ENCODE results near the gene FAM83G. TPM values are rescaled to one million over a fixed set of nuclear protein-coding genes. Genes with fewer than 3 reads are reported as not detected.
A peak's percentile ranks its signal among the peaks of the same experiment; 100 is the strongest.

The FAM83G gene
- total RNA-seq, 1 experiment from 2014 or later, result 38.7 TPM

- no peaks in the 10 kb centered on the region for H3K27me3 ChIP-seq (ENCODE audit: insufficient read depth, low read length)
- no peak for DNase-seq
- H4K91ac ChIP-seq (ENCODE audit: insufficient read length, low read depth, low read length), result no peak overlapping the region
- Mint-ChIP-seq H3K9me3 (no peaks in the 10 kb centered on the region), H3K4me1 (peaks cover 8% of the 10 kb centered on the region in 2 experiments), H3K4me3 (no peak overlapping the region), H3K27ac (peak overlapping the region in 2 of 3 experiments; percentile 40 to 53; a peak in 1 of 7 replicates), H3K36me3 (ENCODE audit: insufficient read depth in 1 of 3, low read depth in 3 of 3) (no peaks in the 10 kb centered on the region), H3K27me3 (ENCODE audit: low read depth) (no peaks in the 10 kb centered on the region)
- no peak overlapping the region for H3K23ac ChIP-seq (ENCODE audit: insufficient read length, low read depth, low read length)
- no peak for TF ChIP-seq CTCF (conservative IDR thresholded peaks at IDR 0.05)
- no peaks in the 10 kb centered on the region for H3K79me1 ChIP-seq (ENCODE audit: insufficient read depth, low read depth, low read length, poor library complexity, severe bottlenecking)
- no peaks in the 10 kb centered on the region for H3K79me2 ChIP-seq (ENCODE audit: insufficient read depth, low read length)
- no peak overlapping the region for H2AK5ac ChIP-seq (ENCODE audit: insufficient read length, low read length)
- H4K20me1 ChIP-seq (ENCODE audit: control insufficient read depth, insufficient read depth, insufficient read length), result no peaks in the 10 kb centered on the region
- H3K4me2 ChIP-seq (ENCODE audit: insufficient read depth, insufficient read length, low read length), result no peak overlapping the region
- no peak overlapping the region for H2AFZ ChIP-seq (ENCODE audit: low read length)
- no peaks in the 10 kb centered on the region for H3K23me2 ChIP-seq (ENCODE audit: insufficient read length, low read depth, low read length, poor library complexity, severe bottlenecking)
- H3K56ac ChIP-seq (ENCODE audit: insufficient read length, low read depth, low read length), result no peak overlapping the region
- H3K27ac ChIP-seq (ENCODE audit: insufficient read length, low read depth, low read length), result no peak overlapping the region
- H2BK120ac ChIP-seq (ENCODE audit: low read depth, low read length, poor library complexity, severe bottlenecking), result no peak overlapping the region
- H3K18ac ChIP-seq (ENCODE audit: insufficient read length, low read depth, low read length), result no peak overlapping the region
- H4K5ac ChIP-seq (ENCODE audit: insufficient read length, low read depth, low read length), result no peak overlapping the region
- H2BK5ac ChIP-seq (ENCODE audit: insufficient read length, low read length), result no peak overlapping the region
- H2BK20ac ChIP-seq (ENCODE audit: low read depth, low read length, poor library complexity, severe bottlenecking), result no peak overlapping the region
- H3K14ac ChIP-seq (ENCODE audit: insufficient read depth, low read length), result no peak overlapping the region
- H2BK12ac ChIP-seq (ENCODE audit: insufficient read length, low read depth, low read length), result no peak overlapping the region
- no peak overlapping the region for H4K8ac ChIP-seq (replicated peaks; ENCODE audit: insufficient read length, low read depth, low read length)
- H3K4ac ChIP-seq (ENCODE audit: low read depth, low read length), result no peak overlapping the region
- WGBS (ENCODE audit: extremely low coverage, insufficient read length, low lambda C conversion rate), result no CpG with 5 or more reads among the region's 11 CpGs
- H3K9ac ChIP-seq (ENCODE audit: extremely low read depth, insufficient read length, low read length), result no peak overlapping the region
- no peaks in the 10 kb centered on the region for H3K4me1 ChIP-seq (ENCODE audit: insufficient read depth, low read length)
- no peaks in the 10 kb centered on the region for H3K9me3 ChIP-seq (ENCODE audit: control insufficient read depth, low read depth, low read length)
- no peak overlapping the region for H3T11ph ChIP-seq (ENCODE audit: low read length)
- no peak overlapping the region for H2BK15ac ChIP-seq (ENCODE audit: low read depth, low read length)
These were observed 46.0 kb downstream of the FAM83G start for GRCh38 chr17:18958611-18959010.
